Stimulated activated naive CD4-positive, alpha-beta T cell treated with Interleukin-2 at 50 U/mL for 16 hours (primary cell): Measurements from ENCODE around the gene ATP2A3.
"Not testable (repeated sequence)": the region's sequence is repeated elsewhere in the genome, so short reads cannot be mapped to it uniquely, and the experiment has no call there.

Source experiments
- DNase-seq: peaks from one replicate; lab custom pipeline; 2025; lab: John Stamatoyannopoulos, UW

Gene ATP2A3

GRCh38 chr17:3954976-3955672 lies 9.1 kb downstream of the ATP2A3 start:
- no peak for DNase-seq

GRCh38 chr17:3954086-3954485 lies 10.2 kb downstream of the ATP2A3 start:
- DNase-seq, result no peak

- no peak for DNase-seq
Measured at GRCh38 chr17:3953542-3953941, 10.7 kb downstream of the ATP2A3 start.

- no peak for DNase-seq
Measured at GRCh38 chr17:3952186-3952585, 12.1 kb downstream of the ATP2A3 start.

GRCh38 chr17:3951420-3951819 lies 12.8 kb downstream of the ATP2A3 start:
- DNase-seq, result no peak

GRCh38 chr17:3951003-3951402 lies 13.2 kb downstream of the ATP2A3 start:
- no peak for DNase-seq

- no peak for DNase-seq
Measured at GRCh38 chr17:3950584-3950983, 13.7 kb downstream of the ATP2A3 start.

GRCh38 chr17:3949418-3949817 lies 14.8 kb downstream of the ATP2A3 start:
- no peak for DNase-seq

GRCh38 chr17:3948551-3948950 lies 15.7 kb downstream of the ATP2A3 start:
- DNase-seq, result not testable (repeated sequence)

- DNase-seq, result no peak
Measured at GRCh38 chr17:3947318-3947810, 16.9 kb downstream of the ATP2A3 start.

- DNase-seq, result no peak
Measured at GRCh38 chr17:3946711-3947235, 17.5 kb downstream of the ATP2A3 start.

- no peak for DNase-seq
Measured at GRCh38 chr17:3944485-3945388, 19.5 kb downstream of the ATP2A3 start.

- no peak for DNase-seq
Measured at GRCh38 chr17:3943240-3943891, 20.9 kb downstream of the ATP2A3 start.

GRCh38 chr17:3940965-3941698 lies 23.1 kb downstream of the ATP2A3 start:
- no peak for DNase-seq

- DNase-seq, result no peak
Measured at GRCh38 chr17:3937359-3937758, 26.9 kb downstream of the ATP2A3 start.

- no peak for DNase-seq
Measured at GRCh38 chr17:3935825-3936355, 28.3 kb downstream of the ATP2A3 start.

- DNase-seq, result no peak
Measured at GRCh38 chr17:3935140-3935542, 29.1 kb downstream of the ATP2A3 start.

- no peak for DNase-seq
Measured at GRCh38 chr17:3929764-3930163, 34.5 kb downstream of the ATP2A3 start.

GRCh38 chr17:3929181-3929580 lies 35.1 kb downstream of the ATP2A3 start:
- DNase-seq, result no peak

GRCh38 chr17:3928406-3928805 lies 35.8 kb downstream of the ATP2A3 start:
- no peak for DNase-seq

GRCh38 chr17:3927628-3928340 lies 36.5 kb downstream of the ATP2A3 start:
- DNase-seq, result no peak
